Stimulated activated naive CD8-positive, alpha-beta T cell treated with anti-CD3 and anti-CD28 coated beads, Interleukin-15, amount 100 ng/mL, for 72 hours (primary cell): ENCODE results near the gene ERV3-1.
"Not testable (repeated sequence)": the region's sequence is repeated elsewhere in the genome, so short reads cannot be mapped to it uniquely, and the experiment has no call there.

Experiments
- ATAC-seq: fragments of 150-1000 bp; cut with Tn5 transposase; 2 replicates; pipeline ENCODE4 v1.10.0; 2021; ENCODE audit warnings: mild to moderate bottlenecking, moderate library complexity
- DNase-seq, 2 donors: peaks; one replicate each; pipeline ENCODE4 v3.0.0; 2021 to 2022
- H3K27ac Mint-ChIP-seq, 2 donors: one replicate each; pipeline ENCODE4 v1.8.0; 2022; ENCODE audit warnings: mild to moderate bottlenecking in 2 of 2, mixed read lengths in 2 of 2, moderate library complexity in 2 of 2
- H3K27me3 Mint-ChIP-seq: one replicate; pipeline ENCODE4 v1.8.0; 2022; ENCODE audit warnings: mixed read lengths
- H3K4me1 Mint-ChIP-seq: one replicate; pipeline ENCODE4 v1.8.0; 2022; ENCODE audit warnings: mild to moderate bottlenecking, mixed read lengths
- H3K4me3 Mint-ChIP-seq, 2 donors: one replicate each; pipeline ENCODE4 v1.8.0; 2022; ENCODE audit warnings: mild to moderate bottlenecking in 2 of 2, mixed read lengths in 2 of 2, moderate library complexity in 1 of 2
- H3K9me3 Mint-ChIP-seq, 2 donors: one replicate each; pipeline ENCODE4 v1.8.0; 2022; ENCODE audit warnings: mixed read lengths in 2 of 2

ERV3-1 gene

GRCh38 chr7:65006094-65006992, at the start of gene ERV3-1:
TSS of gene ERV3-1 (minus strand) at chr7:65006687. CDS start at chr7:64993026, 13,661 bp downstream.
- H3K4me3 Mint-ChIP-seq, result peak within 1 kb of the TSS; percentile 95 to 97
- peak; percentile 85 to 95 for DNase-seq
- peaks cover 28% of the 10 kb centered on the region for H3K4me1 Mint-ChIP-seq
- H3K9me3 Mint-ChIP-seq, result peaks cover 13 to 15% of the 10 kb centered on the region in 2 donors
- H3K27ac Mint-ChIP-seq, result peak within 1 kb of the TSS; percentile 96 to 98
- no peaks in the 10 kb centered on the region for H3K27me3 Mint-ChIP-seq
- ATAC-seq, result peak; percentile 100

- not testable (repeated sequence) for H3K4me1 Mint-ChIP-seq, H3K4me3 Mint-ChIP-seq, DNase-seq, H3K27me3 Mint-ChIP-seq, ATAC-seq, H3K9me3 Mint-ChIP-seq, H3K27ac Mint-ChIP-seq
Measured at GRCh38 chr7:65055786-65056185, 49.3 kb upstream of the ERV3-1 start.

GRCh38 chr7:65054466-65054994, 48.0 kb upstream of the ERV3-1 start:
- not testable (repeated sequence) for H3K4me3 Mint-ChIP-seq, H3K27ac Mint-ChIP-seq, H3K27me3 Mint-ChIP-seq, H3K9me3 Mint-ChIP-seq, H3K4me1 Mint-ChIP-seq, DNase-seq, ATAC-seq

GRCh38 chr7:65051654-65052053, 45.2 kb upstream of the ERV3-1 start:
- not testable (repeated sequence) for ATAC-seq, H3K4me1 Mint-ChIP-seq, H3K4me3 Mint-ChIP-seq, H3K27ac Mint-ChIP-seq, H3K9me3 Mint-ChIP-seq, H3K27me3 Mint-ChIP-seq, DNase-seq

GRCh38 chr7:65051139-65051538, 44.7 kb upstream of the ERV3-1 start:
- not testable (repeated sequence) for H3K27me3 Mint-ChIP-seq, ATAC-seq, H3K27ac Mint-ChIP-seq, H3K9me3 Mint-ChIP-seq, H3K4me3 Mint-ChIP-seq, DNase-seq, H3K4me1 Mint-ChIP-seq

GRCh38 chr7:65046329-65046728, 39.8 kb upstream of the ERV3-1 start:
- H3K4me1 Mint-ChIP-seq, H3K27me3 Mint-ChIP-seq, ATAC-seq, DNase-seq, H3K27ac Mint-ChIP-seq, H3K9me3 Mint-ChIP-seq, H3K4me3 Mint-ChIP-seq: not testable (repeated sequence)

- not testable (repeated sequence) for H3K27ac Mint-ChIP-seq, ATAC-seq, H3K4me3 Mint-ChIP-seq, H3K4me1 Mint-ChIP-seq, DNase-seq, H3K9me3 Mint-ChIP-seq, H3K27me3 Mint-ChIP-seq
Measured at GRCh38 chr7:65045589-65045988, 39.1 kb upstream of the ERV3-1 start.

GRCh38 chr7:65038767-65039166, 32.3 kb upstream of the ERV3-1 start:
- H3K27ac Mint-ChIP-seq, result peak overlapping the region in 1 of 2 donors; percentile 62
- not testable (repeated sequence) for H3K9me3 Mint-ChIP-seq, H3K27me3 Mint-ChIP-seq
- ATAC-seq (peak; percentile 22), DNase-seq (peak; percentile 14 to 33)
- peaks cover 16% of the 10 kb centered on the region for H3K4me1 Mint-ChIP-seq
- peak overlapping the region; percentile 82 to 84 for H3K4me3 Mint-ChIP-seq

- no peaks in the 10 kb centered on the region for H3K27me3 Mint-ChIP-seq
Measured at GRCh38 chr7:65037740-65038688, 31.5 kb upstream of the ERV3-1 start.

GRCh38 chr7:65036526-65036925, 30.0 kb upstream of the ERV3-1 start:
- H3K27me3 Mint-ChIP-seq, DNase-seq, H3K27ac Mint-ChIP-seq, H3K9me3 Mint-ChIP-seq, H3K4me3 Mint-ChIP-seq, ATAC-seq: not testable (repeated sequence)
- H3K4me1 Mint-ChIP-seq, result peaks cover 16% of the 10 kb centered on the region

More at GRCh38 chr7:65037740-65038688, 31.5 kb upstream of the ERV3-1 start:
- Mint-ChIP-seq H3K4me3 (peak overlapping the region; percentile 77 to 84), H3K27ac (peak overlapping the region; percentile 63 to 92), H3K9me3 (peaks cover 0 to 3% of the 10 kb centered on the region in 2 donors), H3K4me1 (peaks cover 16% of the 10 kb centered on the region)
- ATAC-seq (peak; percentile 91), DNase-seq (peak; percentile 86 to 90)

- not testable (repeated sequence) for H3K9me3 Mint-ChIP-seq, H3K27me3 Mint-ChIP-seq, DNase-seq, ATAC-seq, H3K4me3 Mint-ChIP-seq, H3K27ac Mint-ChIP-seq
- peaks cover 16% of the 10 kb centered on the region for H3K4me1 Mint-ChIP-seq
Measured at GRCh38 chr7:65035469-65035868, 29.0 kb upstream of the ERV3-1 start.

- not testable (repeated sequence) for ATAC-seq, H3K9me3 Mint-ChIP-seq, H3K4me1 Mint-ChIP-seq, H3K27me3 Mint-ChIP-seq, H3K4me3 Mint-ChIP-seq, H3K27ac Mint-ChIP-seq, DNase-seq
Measured at GRCh38 chr7:65034120-65034782, 27.8 kb upstream of the ERV3-1 start.

- ATAC-seq, H3K27me3 Mint-ChIP-seq, H3K4me1 Mint-ChIP-seq, H3K9me3 Mint-ChIP-seq, DNase-seq, H3K4me3 Mint-ChIP-seq, H3K27ac Mint-ChIP-seq: not testable (repeated sequence)
Measured at GRCh38 chr7:65033391-65033790, 26.9 kb upstream of the ERV3-1 start.

- not testable (repeated sequence) for H3K4me1 Mint-ChIP-seq, ATAC-seq, H3K4me3 Mint-ChIP-seq, H3K27ac Mint-ChIP-seq, DNase-seq, H3K27me3 Mint-ChIP-seq, H3K9me3 Mint-ChIP-seq
Measured at GRCh38 chr7:65025023-65025422, 18.5 kb upstream of the ERV3-1 start.

- H3K4me3 Mint-ChIP-seq, H3K27ac Mint-ChIP-seq, H3K27me3 Mint-ChIP-seq, DNase-seq, H3K9me3 Mint-ChIP-seq, ATAC-seq, H3K4me1 Mint-ChIP-seq: not testable (repeated sequence)
Measured at GRCh38 chr7:65020978-65021377, 14.5 kb upstream of the ERV3-1 start.
